ENCODE measurements around the gene CSRNP3.

GRCh38 chr2:165666605-165667004, 197.1 kb downstream of the CSRNP3 start:
- no peak for TF ChIP-seq CTCF (tag by site-specific recombination; IDR thresholded peaks at IDR 0.05)
- no peak for TF ChIP-seq ZNF24 (tag by site-specific recombination; IDR thresholded peaks at IDR 0.05)
- no peak for TF ChIP-seq ZNF558 (tag by site-specific recombination; IDR thresholded peaks at IDR 0.05)
- TF ChIP-seq ZNF561 (tag by site-specific recombination; IDR thresholded peaks at IDR 0.05; ENCODE audit: borderline replicate concordance), result no peak
- TF ChIP-seq ZNF707 (tag by site-specific recombination; IDR thresholded peaks at IDR 0.05), result no peak
- no peak for TF ChIP-seq ZEB2 (tag by site-specific recombination; IDR thresholded peaks at IDR 0.05)
- no peak for TF ChIP-seq PRDM10 (tag by site-specific recombination; IDR thresholded peaks at IDR 0.05)
- TF ChIP-seq ZBTB44 (tag by site-specific recombination; IDR thresholded peaks at IDR 0.05), result no peak
- no peak for TF ChIP-seq ZNF549 (tag by site-specific recombination; IDR thresholded peaks at IDR 0.05)
- no peak for TF ChIP-seq ZBTB21 (tag by site-specific recombination; IDR thresholded peaks at IDR 0.05)
